GM19023 (cell line): ENCODE measurements around the gene RNASE13.

Experiments
- ATAC-seq: cut with Tn5 transposase; IDR thresholded peaks from one replicate; pipeline ENCODE4 v1.9.1; 2021; ENCODE audit warnings: mild to moderate bottlenecking, moderate library complexity; ENCODE audit not compliant: unreplicated experiment

RNASE13 gene

GRCh38 chr14:21034707-21035106 is at the start of gene RNASE13:
RNASE13 (minus strand) TSS chr14:21034807; CDS start chr14:21034288, 519 bp downstream.
- no peak for ATAC-seq

GRCh38 chr14:21084396-21084795 is 49.8 kb upstream of the RNASE13 start:
- no peak for ATAC-seq

GRCh38 chr14:21083565-21084325 is 49.1 kb upstream of the RNASE13 start:
- ATAC-seq, result no peak

GRCh38 chr14:21081521-21082142 is 47.0 kb upstream of the RNASE13 start:
- no peak for ATAC-seq

GRCh38 chr14:21078726-21079125 is 44.1 kb upstream of the RNASE13 start:
- no peak for ATAC-seq

- ATAC-seq, result no peak
Observed at GRCh38 chr14:21078287-21078686, 43.7 kb upstream of the RNASE13 start.

GRCh38 chr14:21077672-21078071 is 43.1 kb upstream of the RNASE13 start:
- no peak for ATAC-seq

GRCh38 chr14:21075719-21076437 is 41.3 kb upstream of the RNASE13 start:
- ATAC-seq, result no peak

GRCh38 chr14:21074398-21075272 is 40.0 kb upstream of the RNASE13 start:
- ATAC-seq, result no peak

GRCh38 chr14:21073921-21074320 is 39.3 kb upstream of the RNASE13 start:
- no peak for ATAC-seq

- ATAC-seq, result no peak
Observed at GRCh38 chr14:21072781-21073339, 38.3 kb upstream of the RNASE13 start.

GRCh38 chr14:21072031-21072473 is 37.4 kb upstream of the RNASE13 start:
- no peak for ATAC-seq

- ATAC-seq, result peak; percentile 70
Observed at GRCh38 chr14:21071225-21072030, 36.8 kb upstream of the RNASE13 start.

- peak; percentile 17 for ATAC-seq
Observed at GRCh38 chr14:21070610-21071224, 36.1 kb upstream of the RNASE13 start.

GRCh38 chr14:21070083-21070609 is 35.5 kb upstream of the RNASE13 start, which contains the start of gene ARHGEF40:
ARHGEF40 (plus strand) TSS chr14:21070304; CDS start chr14:21070397, 93 bp downstream.
- ATAC-seq, result peak; percentile 27

- no peak for ATAC-seq
Observed at GRCh38 chr14:21069388-21070082, 34.9 kb upstream of the RNASE13 start.

- no peak for ATAC-seq
Observed at GRCh38 chr14:21068521-21069387, 34.1 kb upstream of the RNASE13 start.
